HG03175 (cell line): Measurements from ENCODE around the gene ACTL6B.
"Not testable (repeated sequence)": the region's sequence is repeated elsewhere in the genome, so short reads cannot be mapped to it uniquely, and the experiment has no call there.

Source experiments
- ATAC-seq: cut with Tn5 transposase; IDR thresholded peaks from one replicate; pipeline ENCODE4 v1.9.1; 2021; ENCODE audit warnings: mild to moderate bottlenecking, moderate library complexity; ENCODE audit not compliant: unreplicated experiment

Gene ACTL6B

DNA sequence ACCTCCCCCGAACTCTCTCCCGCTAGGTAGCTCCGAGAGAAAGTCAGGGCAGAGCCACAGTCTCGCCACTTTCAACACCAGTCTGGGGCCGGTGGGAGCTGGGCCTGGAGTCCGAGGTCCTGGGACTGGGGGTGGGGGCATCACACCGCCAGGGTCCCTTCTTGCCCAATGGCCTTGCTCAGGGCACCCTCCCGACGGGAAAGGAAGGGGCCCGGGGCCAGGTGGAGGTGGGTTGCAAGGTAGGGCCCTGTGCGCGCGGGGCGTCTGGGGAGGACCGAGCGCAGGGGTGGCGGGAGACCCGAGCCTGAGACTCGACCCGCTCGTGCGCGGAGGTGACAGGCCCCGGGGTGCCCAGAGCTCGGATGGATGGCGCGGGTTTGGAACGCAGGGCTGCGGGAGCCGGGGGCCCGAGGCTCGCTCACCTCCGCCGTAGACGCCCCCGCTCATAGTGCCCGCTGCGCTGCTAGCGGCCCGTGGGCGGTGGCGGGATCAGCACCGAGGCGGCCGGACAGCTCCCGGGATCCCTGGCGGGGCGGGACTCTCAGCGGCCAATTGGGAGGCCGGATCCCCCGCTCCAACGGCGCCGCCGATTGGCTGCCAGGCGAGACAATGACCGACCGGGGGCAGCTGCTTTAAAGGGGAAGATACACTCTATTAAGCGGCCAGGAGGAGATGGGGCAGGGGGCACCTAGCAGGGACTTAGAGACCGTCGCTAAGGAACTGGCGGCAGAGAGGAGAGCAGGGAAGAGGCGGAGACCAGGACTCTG, at the start of gene ACTL6B:
ACTL6B (minus strand) TSS at position 541 of the 767 bp plus-strand sequence; CDS start at position 447, 94 bp downstream.
- ATAC-seq, result no peak

DNA sequence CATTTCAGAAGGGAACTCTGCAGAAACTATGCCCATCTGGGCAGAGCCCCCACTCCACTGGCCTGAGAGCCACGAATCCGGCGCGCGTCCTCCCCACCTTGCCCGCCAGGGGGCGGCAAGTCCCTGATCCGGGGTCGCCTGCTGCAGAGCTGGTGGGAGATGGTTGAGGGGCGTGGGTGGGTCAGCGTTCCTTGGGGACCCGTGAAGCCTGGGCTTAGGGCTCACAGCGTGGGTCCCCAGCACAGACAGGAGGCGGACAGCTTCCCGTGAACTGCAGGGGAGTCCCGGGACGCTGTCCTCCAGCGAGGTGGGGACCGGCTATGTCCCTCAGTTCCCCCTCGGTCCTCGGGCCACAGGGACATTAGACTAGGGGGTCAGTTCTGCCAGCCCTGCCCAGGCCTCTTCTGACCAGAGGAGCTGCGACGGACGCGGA, 49.1 kb upstream of the ACTL6B start:
- peak; percentile 62 for ATAC-seq

DNA sequence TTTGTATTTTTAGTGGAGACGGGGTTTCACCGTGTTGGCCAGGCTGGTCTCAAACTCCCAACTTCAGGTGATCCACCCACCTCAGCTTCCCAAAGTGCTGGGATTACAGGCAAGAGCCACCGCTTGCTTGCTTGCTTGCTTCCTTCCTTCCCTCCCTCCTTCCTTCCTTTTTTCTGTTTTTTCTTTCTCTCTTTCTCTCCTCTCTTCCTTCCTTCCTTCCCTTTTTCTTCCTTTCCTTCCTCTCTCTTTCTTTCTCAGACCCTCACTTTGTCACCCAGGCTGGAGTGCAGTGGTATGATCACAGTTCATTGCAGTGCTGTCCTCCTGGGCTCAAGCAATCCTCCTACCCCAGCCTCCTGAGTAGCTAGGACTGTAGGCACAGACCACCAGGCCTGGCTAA, 44.8 kb upstream of the ACTL6B start:
- not testable (repeated sequence) for ATAC-seq

DNA sequence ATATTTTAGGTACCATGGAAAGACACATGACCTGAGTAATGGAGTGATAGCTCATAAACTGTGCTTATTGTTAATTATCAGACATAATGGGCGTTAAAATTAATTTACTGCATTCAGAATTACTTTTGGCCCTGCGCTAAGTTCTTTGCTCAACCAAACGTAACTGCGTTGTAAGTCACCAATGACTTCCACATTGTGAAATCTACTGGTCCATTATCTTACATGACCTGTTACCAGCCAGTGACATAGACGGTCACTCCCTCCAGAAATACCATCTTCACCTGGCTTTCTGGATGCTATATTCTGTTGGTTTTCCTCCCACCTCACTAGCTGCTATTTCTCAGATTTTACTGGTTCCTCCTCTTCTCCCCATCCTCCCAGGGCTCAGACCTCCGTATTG, 42.8 kb upstream of the ACTL6B start:
- no peak for ATAC-seq

DNA sequence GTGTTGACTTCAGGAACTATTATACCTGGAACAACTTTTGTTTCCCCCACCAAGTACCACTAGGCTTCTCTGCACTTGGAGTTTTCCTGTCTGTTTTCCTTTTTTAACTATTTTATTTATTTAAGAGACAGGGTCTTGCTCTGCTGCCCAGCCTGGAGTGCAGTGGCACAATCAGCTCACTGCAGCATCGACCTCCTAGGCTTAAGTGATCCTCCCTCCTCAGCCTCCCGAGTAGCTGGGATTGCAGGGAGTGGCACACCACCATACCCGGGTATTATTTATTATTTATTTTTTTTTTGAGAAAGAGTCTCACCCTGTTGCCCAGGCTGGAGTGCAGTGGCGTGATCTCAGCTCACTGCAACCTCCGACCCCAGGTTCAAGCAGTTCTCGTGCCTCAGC, 39.9 kb upstream of the ACTL6B start:
- no peak for ATAC-seq

DNA sequence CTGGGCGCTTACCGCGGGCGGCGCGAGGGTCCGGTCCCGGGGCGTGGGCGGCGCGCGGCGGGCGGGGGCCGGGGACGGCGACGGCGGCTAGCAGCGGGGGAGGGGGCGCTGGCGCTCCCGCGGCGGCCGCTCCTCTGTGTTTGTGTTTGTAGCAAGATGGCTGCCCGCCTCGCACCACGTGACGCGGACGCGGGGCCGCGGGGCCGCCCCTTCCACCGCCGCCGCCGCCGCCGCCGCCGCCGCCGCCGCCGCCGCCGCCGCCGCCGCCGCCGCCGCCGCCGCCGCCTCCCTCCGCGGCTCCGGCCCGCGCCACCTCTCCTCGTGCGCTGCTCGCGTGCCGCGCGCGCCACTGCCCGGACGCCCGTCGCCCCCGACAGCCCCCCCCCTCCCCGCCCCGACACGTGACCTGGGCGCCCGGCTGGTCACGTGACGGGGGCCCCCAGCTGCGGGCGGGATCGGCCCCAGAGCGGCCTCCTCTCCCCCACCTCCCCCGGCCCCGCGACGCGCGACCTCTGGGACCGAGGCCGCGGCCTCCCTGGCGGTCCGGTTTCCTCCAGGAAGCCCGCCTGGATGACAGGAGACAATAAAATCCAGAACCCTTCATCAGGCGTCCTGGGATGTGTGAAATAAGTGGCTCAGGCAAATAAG, 38.0 kb upstream of the ACTL6B start, which contains the start of gene GIGYF1:
GIGYF1 (minus strand) TSS at position 153 of the 648 bp plus-strand sequence. CDS start 6,012 bp downstream, outside the sequence.
- ATAC-seq, result peak; percentile 53

DNA sequence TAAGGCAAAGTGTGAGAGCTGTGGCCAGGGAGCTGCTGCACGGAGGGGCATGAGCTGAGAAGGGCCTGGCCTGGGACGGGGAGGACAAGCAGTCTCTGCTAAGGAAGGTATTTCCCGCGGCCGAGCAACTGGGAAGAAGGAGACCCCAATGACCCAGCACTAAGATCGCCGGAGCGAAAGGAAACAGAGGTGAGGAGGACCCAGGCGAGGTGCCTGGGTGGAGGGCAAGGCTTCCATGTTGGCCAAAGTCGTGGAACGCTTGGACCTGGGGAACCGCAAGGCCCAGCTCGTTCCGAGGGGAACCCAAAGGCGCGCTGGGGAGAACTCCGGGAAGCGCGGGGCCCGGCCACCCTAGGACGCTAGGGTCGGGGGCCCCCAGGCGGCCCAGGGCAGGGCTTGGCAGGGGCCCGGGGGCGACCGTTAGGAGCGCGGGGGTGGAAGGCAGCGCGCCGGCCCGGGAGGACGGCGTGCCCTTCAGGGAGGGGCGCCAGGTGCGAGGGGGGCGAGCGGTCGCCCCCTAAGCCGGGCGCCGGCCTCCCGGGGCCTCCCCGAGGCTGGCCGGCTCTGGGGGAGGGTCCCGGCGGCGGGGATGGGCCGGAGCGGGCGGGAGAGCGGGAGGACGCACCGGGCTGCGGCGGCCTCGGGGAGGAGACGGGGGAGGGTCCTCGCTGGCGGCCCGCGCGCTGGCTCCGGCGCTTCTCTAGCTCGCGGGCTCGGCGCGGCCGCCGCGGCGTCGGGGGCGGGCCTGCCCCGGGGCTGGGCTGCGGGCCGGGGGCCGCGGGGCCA, 37.3 kb upstream of the ACTL6B start:
- peak; percentile 28 for ATAC-seq

DNA sequence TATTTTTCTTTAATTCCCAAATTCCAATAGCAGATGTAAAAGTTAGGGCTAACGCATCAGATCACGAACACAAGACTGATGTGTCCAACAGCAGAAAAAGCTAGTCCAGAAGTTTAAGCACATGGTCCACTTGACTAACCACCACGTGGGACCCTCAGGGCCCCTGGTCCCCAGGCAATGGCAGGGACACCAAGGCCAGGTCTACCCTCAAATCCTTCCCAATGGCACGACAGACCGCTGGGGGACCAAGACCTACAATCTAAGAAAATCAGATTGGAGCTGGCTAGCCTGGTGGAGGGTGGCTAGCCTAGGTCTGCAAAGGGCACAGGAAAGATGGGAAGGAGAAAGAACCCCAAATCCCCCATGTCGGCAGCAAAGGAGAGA, 36.3 kb upstream of the ACTL6B start:
- no peak for ATAC-seq

DNA sequence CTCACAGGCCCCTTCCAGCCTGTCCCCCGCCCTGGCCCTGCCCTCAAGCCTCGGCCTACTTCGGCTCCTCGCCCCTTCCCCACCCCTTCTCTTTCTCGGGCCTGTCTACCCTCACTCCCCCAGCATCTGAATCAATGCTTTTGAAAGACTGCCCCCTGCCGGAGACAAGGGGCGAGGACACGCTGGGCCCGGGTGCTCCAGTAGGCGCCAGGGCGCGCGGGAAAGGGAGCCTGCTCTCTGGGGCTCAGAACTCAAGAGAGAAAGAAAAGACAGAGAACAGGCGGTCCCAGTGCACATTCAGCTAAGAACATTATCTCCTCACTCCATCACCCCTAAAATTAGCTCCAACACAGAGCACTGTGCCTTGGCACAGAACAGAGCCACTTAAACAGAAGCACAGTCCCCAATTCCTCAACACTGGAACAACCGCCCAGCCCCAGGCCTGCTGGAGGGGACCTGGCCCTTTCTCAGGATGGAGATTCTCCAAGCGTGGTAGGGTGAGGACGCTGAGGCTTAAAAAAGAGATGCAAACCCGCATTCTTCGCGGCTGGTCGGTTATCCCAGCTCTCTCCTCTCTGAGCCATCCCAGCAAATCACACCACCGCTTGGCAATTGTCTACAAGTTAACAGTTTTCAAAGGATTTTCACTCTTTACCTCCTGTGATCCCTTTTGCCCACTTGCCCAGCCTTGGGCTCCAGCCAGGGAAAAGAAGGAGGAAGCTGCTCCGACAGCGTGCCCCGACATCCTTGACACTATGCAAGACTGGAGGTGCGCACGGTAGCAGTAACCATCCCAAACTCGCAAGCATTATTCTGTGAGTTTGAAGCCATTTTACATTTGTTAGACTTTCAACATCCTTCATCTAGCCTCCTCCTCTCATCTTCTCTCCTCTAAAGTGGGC, 35.7 kb upstream of the ACTL6B start:
- ATAC-seq, result peak; percentile 38

DNA sequence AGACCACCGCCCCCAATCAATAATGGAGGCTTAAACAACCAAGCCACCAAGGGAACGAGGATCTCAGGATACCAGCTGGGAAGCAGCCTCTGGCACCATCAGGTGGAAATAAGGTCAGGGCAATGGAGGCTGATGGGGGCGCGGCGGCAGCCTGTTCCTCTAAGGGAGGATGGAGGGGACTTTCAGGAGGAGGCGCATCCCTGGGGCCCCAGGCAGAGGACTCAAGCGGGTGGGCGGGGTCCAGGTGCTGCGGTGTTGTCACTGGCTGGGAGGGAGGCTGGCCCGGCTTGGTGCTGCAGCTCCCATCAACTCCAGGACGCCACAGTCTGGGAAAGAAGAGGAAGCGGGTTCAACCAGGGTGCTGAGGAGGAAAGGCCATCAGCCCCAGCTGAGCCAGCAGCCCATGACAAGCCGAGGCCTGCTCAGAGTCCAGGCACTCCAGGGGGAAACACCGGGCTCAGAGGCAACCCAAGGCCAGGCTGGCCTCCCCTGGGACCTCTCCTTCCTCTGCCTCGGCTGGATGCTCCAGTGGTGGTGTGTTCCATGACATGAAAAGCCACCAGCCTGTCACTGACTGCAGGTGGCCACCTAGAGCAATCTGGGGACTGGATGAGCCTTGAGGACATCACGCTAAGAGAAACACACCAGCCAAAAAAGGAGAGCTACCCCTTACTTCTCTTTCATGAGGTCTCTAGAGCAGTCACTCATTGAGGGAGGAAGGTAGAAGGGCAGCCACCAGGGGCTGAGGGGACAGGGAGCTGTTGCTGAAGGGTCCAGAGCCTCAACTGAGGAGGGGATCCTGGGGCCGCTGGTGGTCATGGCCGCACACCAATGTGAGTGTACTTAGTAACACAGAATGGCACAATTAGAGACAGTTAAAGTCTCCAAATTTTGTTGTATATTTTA, 33.2 kb upstream of the ACTL6B start:
- no peak for ATAC-seq

DNA sequence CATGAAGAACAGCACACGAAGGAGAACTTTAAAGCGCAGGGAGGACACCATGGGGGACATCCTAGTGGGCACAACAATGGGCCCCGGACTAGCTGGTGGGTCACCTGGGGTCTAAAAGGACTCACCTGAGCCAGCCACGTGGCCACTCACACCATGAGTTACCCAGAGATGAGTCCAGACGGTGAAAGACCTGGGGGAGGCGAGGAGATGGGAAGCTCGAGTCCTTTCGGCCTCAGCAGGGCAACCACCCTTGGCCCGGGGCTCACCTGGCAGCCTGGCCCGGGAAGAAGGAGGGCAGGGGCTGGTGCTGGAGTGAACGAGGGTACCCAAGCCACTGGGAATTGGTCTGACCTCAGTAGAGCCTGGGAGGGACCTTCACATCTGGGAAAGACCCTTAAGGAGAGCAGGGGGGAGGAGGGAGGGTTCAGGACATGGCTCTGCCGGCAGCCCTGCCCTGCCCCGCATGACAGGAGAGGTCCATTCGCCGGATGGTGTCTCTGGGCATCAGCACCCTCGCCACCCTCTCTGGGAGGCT, 32.1 kb upstream of the ACTL6B start:
- no peak for ATAC-seq

DNA sequence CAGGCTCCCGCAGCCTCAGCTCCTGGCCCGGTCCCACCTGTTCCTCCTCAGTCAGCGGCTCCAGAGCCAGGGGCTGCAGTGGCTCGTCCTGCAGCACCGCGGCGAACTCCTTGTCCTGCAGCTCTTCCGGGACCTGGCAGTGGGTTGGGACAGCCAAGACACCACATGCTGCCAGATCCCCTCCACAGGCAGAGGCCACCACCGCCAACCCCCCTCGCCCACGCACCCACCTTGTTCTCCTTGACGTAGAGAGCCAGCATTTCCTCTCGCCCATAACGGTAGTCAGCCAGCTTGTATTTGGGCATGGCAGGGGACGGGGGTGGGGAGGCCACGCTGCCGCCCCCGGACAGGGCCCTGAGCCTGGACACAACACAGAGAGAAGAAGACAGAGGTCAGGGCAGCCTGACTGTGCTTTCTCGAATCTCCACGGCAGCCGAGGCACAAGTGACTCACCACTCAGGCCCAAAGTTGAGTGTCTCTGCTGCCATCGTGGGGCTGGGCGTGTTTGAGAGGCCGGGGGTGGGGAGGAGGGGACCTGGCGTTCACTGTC, 31.6 kb upstream of the ACTL6B start:
- no peak for ATAC-seq

DNA sequence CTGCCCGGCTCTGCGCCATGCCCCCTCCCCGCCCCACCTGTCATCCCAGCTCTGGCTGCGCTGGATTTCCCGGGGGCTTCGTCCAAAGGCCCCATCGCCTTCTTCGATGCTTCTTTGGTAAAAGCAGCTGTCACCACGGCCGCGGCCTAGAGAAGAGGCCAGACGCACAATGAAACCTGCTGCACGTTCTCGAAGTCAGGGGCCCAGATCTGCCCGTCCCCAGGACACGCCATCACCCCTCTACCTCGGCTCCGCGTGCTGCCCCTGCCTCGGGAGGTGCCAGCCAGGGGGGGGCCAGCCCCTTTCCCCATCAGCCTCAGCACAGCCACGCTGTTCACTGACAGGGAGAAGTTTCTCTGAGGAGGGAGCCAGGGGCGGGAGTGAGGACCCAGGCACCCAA, 31.0 kb upstream of the ACTL6B start:
- no peak for ATAC-seq

DNA sequence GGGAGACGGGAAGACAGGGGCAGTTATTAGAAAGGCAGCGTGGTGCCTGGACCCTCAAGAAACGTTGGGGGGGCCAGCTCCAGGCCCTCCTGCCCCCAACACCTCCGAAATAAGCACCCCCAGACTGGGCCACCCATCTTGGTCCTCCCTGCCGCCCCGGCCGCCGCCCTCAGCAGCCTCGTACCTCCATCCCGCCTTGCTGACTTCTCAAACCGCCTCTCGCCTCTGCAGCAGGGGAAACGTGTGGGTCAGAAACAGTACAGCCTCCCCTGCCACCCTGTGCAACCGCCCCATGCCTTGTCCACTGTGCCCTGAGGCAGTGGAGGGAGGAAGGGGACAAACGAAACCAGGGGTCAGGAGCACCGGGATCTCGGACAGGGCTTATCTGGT, 30.6 kb upstream of the ACTL6B start:
- ATAC-seq, result no peak

DNA sequence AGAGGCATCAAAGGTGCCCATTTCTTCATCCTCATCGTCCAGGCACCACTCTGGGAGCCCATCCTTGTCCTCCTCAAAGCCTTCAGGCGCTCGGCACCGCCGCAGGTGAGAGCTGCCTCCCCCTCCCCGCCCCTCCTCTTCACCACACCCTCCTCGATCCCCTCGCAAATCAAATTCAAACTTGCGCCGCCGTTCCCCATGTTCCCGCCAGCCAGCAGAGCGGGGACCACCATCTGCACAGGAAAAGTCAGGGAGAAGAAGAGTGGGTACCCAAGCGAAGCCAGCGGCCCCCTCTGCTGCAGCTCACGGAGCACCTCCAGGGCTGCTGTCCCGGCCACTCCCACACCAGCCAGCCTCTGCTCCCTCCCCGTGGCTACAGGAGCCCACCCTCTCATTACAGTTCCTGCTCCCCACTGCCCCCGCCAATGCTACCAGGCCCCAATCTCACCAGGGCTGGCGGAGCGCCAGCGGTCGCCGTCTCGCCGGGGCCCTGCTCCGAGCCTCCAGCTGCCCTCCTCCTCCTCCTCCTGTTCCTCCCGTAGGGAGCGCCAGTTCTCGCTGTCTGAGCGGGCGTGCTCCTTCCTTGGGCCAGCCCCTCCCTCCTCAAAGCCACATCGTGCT, 30.1 kb upstream of the ACTL6B start:
- ATAC-seq, result no peak

DNA sequence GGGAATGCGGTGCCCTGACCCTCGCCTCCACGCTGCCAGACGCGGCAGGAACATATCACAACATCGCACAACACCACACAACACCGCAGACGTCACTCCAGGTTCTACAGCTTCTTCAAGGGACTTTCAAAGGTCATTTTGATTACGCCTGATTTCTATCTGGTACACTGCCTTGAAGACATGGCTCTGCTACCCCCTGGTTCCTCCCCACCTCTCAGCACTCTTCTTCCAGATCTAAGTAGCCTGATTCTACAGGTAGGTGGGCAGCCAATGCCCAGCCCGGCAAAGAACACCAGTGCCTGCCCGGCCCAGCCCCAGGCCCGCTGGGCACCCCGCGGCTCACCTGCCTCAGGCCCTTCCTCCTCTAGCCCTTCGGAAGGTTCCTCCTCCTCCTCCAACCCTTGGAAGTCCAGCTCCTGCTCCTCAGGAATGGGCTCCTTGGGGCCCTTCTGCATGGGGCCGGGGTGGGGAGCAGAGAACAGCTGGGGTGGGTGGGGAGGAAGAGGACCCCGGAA, 29.4 kb upstream of the ACTL6B start:
- no peak for ATAC-seq

DNA sequence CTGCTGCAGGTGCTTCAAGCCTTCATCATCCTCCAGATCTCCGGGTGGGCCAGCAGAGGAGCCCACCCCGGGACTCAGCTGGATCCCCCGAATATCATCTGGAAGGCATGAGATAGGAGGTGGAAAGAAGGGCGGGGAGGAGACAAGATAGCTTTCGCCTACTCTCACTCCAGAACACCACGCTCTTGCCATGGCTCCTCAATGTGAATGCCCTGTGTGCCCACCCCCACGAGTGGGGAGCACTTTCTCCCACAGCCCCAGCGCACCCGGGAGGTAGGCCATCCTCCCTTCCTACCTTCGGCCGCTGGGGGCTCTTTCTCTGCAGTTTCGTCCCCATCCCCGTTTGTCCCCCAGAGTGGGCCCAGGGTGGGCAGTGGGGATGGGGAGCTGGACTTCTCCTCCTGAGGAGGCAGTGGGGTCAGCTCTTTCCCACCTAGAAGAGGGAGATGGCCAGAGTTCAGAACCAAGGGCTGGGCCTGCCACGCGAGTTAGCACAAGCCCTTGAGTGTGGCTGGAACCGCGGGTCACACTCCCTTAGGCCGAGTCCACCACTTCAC, 28.9 kb upstream of the ACTL6B start:
- no peak for ATAC-seq

DNA sequence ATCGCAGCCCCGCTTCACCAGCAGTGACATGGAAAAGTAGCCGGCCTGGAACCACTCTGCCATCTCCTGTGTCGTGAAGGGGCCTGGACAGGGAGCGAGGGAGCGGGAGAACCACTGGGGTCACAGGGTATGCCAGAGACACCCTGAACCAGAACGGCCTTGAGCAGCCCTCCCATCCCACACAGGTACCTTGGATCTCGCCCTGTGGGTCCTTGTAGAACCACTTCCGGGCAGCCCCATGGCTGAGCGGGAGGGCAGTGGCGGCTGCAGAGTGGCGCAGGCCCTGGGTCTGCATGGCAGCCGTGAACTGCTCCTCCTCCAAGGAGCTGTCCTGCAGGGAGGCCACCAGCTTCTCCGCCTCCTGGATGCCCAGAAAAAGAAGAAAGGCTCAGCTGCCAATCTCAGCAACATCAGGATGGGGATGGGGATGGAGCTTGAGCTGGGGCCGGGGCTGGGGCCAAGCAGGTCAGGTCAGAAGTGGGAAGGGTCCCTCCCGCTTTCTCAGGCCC, 28.3 kb upstream of the ACTL6B start:
- no peak for ATAC-seq
